Endodermal cell (in vitro differentiated cells): ENCODE results near the gene SCIN. TPM values are rescaled to one million over a fixed set of nuclear protein-coding genes. Genes with fewer than 3 reads are reported as not detected.
A peak's percentile ranks its signal among the peaks of the same experiment; 100 is the strongest.

Experiments used
- DNase-seq: peaks from one replicate; pipeline ENCODE4 v3.0.0-alpha.2; 2017
- H3K27ac ChIP-seq: 2 replicates; pipeline ENCODE4 v1.5.1; 2013; ENCODE audit warnings: mild to moderate bottlenecking, low read depth, low read length, moderate library complexity
- H3K27me3 ChIP-seq: 2 replicates; pipeline ENCODE4 v1.6.1; 2013; ENCODE audit warnings: mild to moderate bottlenecking, low read length, moderate library complexity; ENCODE audit not compliant: insufficient read depth, control insufficient read depth, poor library complexity, severe bottlenecking
- H3K36me3 ChIP-seq: 2 replicates; pipeline ENCODE4 v1.7.0; 2013; ENCODE audit warnings: mild to moderate bottlenecking, low read length, moderate library complexity; ENCODE audit not compliant: control insufficient read depth, insufficient read depth
- H3K4me1 ChIP-seq: one replicate; pipeline ENCODE4 v1.7.0; 2013; ENCODE audit warnings: low read length; ENCODE audit not compliant: control insufficient read depth, insufficient read depth
- H3K4me3 ChIP-seq: 2 replicates; pipeline ENCODE4 v1.5.1; 2013; ENCODE audit warnings: mild to moderate bottlenecking, low read length, moderate library complexity
- H3K9ac ChIP-seq: 2 replicates; pipeline ENCODE4 v1.6.1; 2013; ENCODE audit warnings: mild to moderate bottlenecking, low read length, moderate library complexity; ENCODE audit not compliant: poor library complexity, severe bottlenecking; ENCODE audit errors: extremely low read depth
- H3K9me3 ChIP-seq: 2 replicates; pipeline ENCODE4 v1.6.1; 2013; ENCODE audit warnings: mild to moderate bottlenecking, low read length, moderate library complexity; ENCODE audit not compliant: control insufficient read depth
- H3K27ac Mint-ChIP-seq: 2 replicates; pipeline ENCODE4 v1.8.0; 2020; ENCODE audit warnings: mixed read lengths
- H3K27me3 Mint-ChIP-seq: 2 replicates; pipeline ENCODE4 v1.8.0; 2021; ENCODE audit warnings: mild to moderate bottlenecking, mixed read lengths; ENCODE audit not compliant: insufficient read depth
- H3K36me3 Mint-ChIP-seq: 2 replicates; pipeline ENCODE4 v1.8.0; 2020; ENCODE audit warnings: low read depth, mixed read lengths
- H3K4me1 Mint-ChIP-seq: 2 replicates; pipeline ENCODE4 v1.8.0; 2020; ENCODE audit warnings: mixed read lengths
- H3K4me3 Mint-ChIP-seq: 2 replicates; pipeline ENCODE4 v1.8.0; 2020; ENCODE audit warnings: mild to moderate bottlenecking, moderate library complexity, mixed read lengths
- H3K9me3 Mint-ChIP-seq: 2 replicates; pipeline ENCODE4 v1.8.0; 2020; ENCODE audit warnings: mild to moderate bottlenecking, mixed read lengths
- CTCF ChIP-seq: fragments of 200-600 bp; sonication (generic); conservative IDR thresholded peaks from 2 replicates; pipeline ENCODE4 v1.5.0; 2021; ENCODE audit warnings: antibody characterized with exemption, mild to moderate bottlenecking
- WGBS, 2 experiments: methylation state at CpG; one replicate each; pipeline versions ENCODE4 v1.1.5 to v1.1.7; 2013; ENCODE audit warnings: missing lambda C conversion rate in 2 of 2, mixed read lengths in 1 of 2; ENCODE audit not compliant: insufficient coverage in 1 of 2, insufficient read length in 1 of 2; 5-methylcytosine and 5-hydroxymethylcytosine counted together
- total RNA-seq, 2 donors: library from RNA; stranded (reverse); fragmentation: NEBNext Ultra II Directional in 1 of 2; extraction: Animal tissue kit (Norgen Biotek cat#: 25700) in 1 of 2; gene quantifications; 2 replicates in 1 of 2; 3 replicates in 1 of 2; pipeline ENCODE4 v1.2.1, GENCODE V29; 2021

SCIN gene
- total RNA-seq, 2 donors from 2014 or later, result 0.15 TPM; not detected in 1

DNA sequence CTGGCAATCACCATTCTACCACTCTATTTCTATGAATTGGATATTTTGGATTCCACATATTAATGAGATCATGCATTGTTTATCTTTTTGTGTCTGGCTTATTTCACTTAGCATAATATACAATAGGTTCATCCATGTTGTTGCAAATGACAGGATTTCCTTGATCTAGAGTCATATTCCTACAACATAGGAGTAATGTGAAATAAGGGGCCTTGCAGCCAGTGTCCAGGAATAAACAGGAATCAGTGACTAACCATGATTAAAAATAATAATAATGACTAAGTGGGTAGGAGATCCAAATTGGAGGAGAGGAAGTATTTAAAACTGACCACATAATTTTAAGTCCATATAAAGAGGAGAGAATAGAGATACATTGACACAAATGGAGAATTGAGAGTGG, 49.9 kb downstream of the SCIN start:
- Histone ChIP-seq H3K27ac (no peak overlapping the region), H3K9ac (no peak overlapping the region), H3K4me3 (no peak overlapping the region), H3K27me3 (no peaks in the 10 kb centered on the region), H3K9me3 (no peaks in the 10 kb centered on the region), H3K36me3 (no peaks in the 10 kb centered on the region), H3K4me1 (no peaks in the 10 kb centered on the region)
- no peak for TF ChIP-seq CTCF
- Mint-ChIP-seq H3K27ac (no peak overlapping the region), H3K9me3 (no peaks in the 10 kb centered on the region), H3K27me3 (peaks cover 2% of the 10 kb centered on the region), H3K4me3 (no peak overlapping the region), H3K4me1 (peaks cover 27% of the 10 kb centered on the region), H3K36me3 (no peaks in the 10 kb centered on the region)
- no peak for DNase-seq

DNA sequence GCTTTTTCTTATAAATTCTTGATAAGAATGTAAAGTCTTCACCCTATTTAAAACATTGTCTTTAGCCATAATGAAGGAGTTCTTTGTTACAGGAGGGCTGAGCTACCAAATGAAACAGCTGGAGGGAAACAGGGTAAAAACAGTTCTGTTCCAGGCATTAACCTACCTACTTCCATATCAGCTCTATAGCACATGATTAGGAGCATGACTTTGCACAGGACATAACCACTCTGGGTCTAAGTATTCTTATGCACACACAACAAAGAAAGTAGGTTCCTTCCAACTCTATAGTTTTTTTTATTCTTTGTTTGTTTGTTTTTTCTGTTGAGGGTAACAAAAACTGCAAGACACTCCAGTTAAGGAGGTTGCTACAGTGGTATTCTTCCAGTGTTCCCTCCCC, 52.7 kb downstream of the SCIN start:
- no peaks in the 10 kb centered on the region for H3K4me1 ChIP-seq
- no peaks in the 10 kb centered on the region for H3K36me3 ChIP-seq
- H3K36me3 Mint-ChIP-seq, result no peaks in the 10 kb centered on the region
- H3K27ac Mint-ChIP-seq, result no peak overlapping the region
- H3K9me3 Mint-ChIP-seq, result no peaks in the 10 kb centered on the region
- peaks cover 27% of the 10 kb centered on the region for H3K4me1 Mint-ChIP-seq
- no peaks in the 10 kb centered on the region for H3K27me3 Mint-ChIP-seq
- no peak overlapping the region for H3K27ac ChIP-seq
- H3K4me3 Mint-ChIP-seq, result no peak overlapping the region
- TF ChIP-seq CTCF, result no peak
- no peaks in the 10 kb centered on the region for H3K9me3 ChIP-seq
- no peak overlapping the region for H3K9ac ChIP-seq
- no peaks in the 10 kb centered on the region for H3K27me3 ChIP-seq
- no peak for DNase-seq
- no peak overlapping the region for H3K4me3 ChIP-seq

DNA sequence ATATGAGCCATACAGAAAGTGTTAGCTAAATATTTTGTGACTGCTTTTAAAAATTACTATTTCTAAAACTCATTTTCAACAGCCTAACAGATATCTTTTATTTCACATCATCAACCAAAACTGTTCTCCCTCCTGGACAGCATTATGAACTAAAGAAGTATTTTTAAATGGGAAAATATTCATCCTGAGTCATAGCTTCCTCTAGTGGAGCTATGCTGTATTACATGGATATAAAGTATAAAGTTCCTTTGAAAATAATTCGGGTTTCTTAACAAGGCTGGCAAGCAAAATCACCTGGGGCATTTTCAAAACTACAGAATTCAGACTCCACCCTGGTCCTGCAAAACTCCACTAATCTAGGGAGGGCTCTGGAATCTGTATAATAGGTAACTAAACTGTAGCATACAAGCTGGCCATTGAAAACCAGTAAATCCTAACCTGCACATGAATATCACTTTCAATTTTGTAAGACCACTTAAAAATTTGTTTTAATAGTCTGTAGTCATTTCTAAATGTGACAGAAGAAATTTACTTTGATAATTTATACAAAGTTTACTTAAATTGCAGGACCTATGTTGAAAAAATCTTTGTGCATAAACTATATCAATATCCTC, 53.5 kb downstream of the SCIN start:
- DNase-seq, result no peak
- Mint-ChIP-seq H3K36me3 (no peaks in the 10 kb centered on the region), H3K4me1 (peaks cover 23% of the 10 kb centered on the region), H3K9me3 (no peaks in the 10 kb centered on the region), H3K27ac (no peak overlapping the region), H3K27me3 (no peaks in the 10 kb centered on the region), H3K4me3 (no peak overlapping the region)
- H3K9me3 ChIP-seq, result no peaks in the 10 kb centered on the region
- no peaks in the 10 kb centered on the region for H3K27me3 ChIP-seq
- H3K27ac ChIP-seq, result no peak overlapping the region
- no peaks in the 10 kb centered on the region for H3K4me1 ChIP-seq
- no peak overlapping the region for H3K9ac ChIP-seq
- H3K36me3 ChIP-seq, result no peaks in the 10 kb centered on the region
- peak; percentile 84 for TF ChIP-seq CTCF
- H3K4me3 ChIP-seq, result no peak overlapping the region
- WGBS, 2 experiments, result 17 to 33% methylated on average over 1 of the region's 1 CpG
